CD4-positive, alpha-beta T cell (primary cell): ENCODE data around the gene NSUN3. TPM values are rescaled to one million over a fixed set of nuclear protein-coding genes. Genes with fewer than 3 reads are reported as not detected.

ENCODE experiments used
- ATAC-seq: fragments of 200-7000 bp; cut with Tn5 transposase; one replicate; pipeline ENCODE4 v1.10.0; 2022; ENCODE audit warnings: mild to moderate bottlenecking; ENCODE audit not compliant: poor library complexity
- CTCF ChIA-PET: fragments of 350-600 bp; sonication (Branson Sonifier 250); formaldehyde crosslinking; loops from one replicate; lab custom pipeline; 2021; ENCODE audit warnings: antibody characterized with exemption, inconsistent platforms; lab: Charles Lee
- POLR2A ChIA-PET: fragments of 350-600 bp; sonication (Branson Sonifier 250); formaldehyde crosslinking; loops from one replicate; lab custom pipeline; 2021; ENCODE audit warnings: antibody characterized with exemption, inconsistent platforms; lab: Charles Lee
- DNase-seq, 14 experiments: peaks; one replicate each; pipeline ENCODE4 v3.0.0-alpha.2; 2013 to 2020; ENCODE audit warnings: mixed read lengths in 2 of 14
- H3K27ac ChIP-seq, 2 donors: one replicate each; pipeline versions ENCODE4 v1.5.1 to v1.7.0; 2013; ENCODE audit warnings: low read length in 2 of 2, low read depth in 1 of 2, mild to moderate bottlenecking in 1 of 2
- H3K27me3 ChIP-seq, 2 experiments: 1 replicate in 1 of 2; 2 replicates in 1 of 2; pipeline versions ENCODE4 v1.6.1 to v1.7.0; 2013; ENCODE audit warnings: low read length in 2 of 2, control low read depth in 1 of 2, mild to moderate bottlenecking in 1 of 2, moderate library complexity in 1 of 2; ENCODE audit not compliant: insufficient read depth in 2 of 2, control insufficient read depth in 1 of 2
- H3K36me3 ChIP-seq: one replicate; pipeline ENCODE4 v1.6.1; 2013; ENCODE audit warnings: low read length, control low read depth; ENCODE audit not compliant: insufficient read depth
- H3K4me1 ChIP-seq: one replicate; pipeline ENCODE4 v1.6.1; 2013; ENCODE audit warnings: low read length, control low read depth; ENCODE audit not compliant: insufficient read depth
- H3K4me3 ChIP-seq: one replicate; pipeline ENCODE4 v1.5.1; 2013; ENCODE audit warnings: mild to moderate bottlenecking, low read length, moderate library complexity
- H3K9me3 ChIP-seq, 2 experiments: 1 replicate in 1 of 2; 2 replicates in 1 of 2; pipeline versions ENCODE4 v1.6.1 to v1.7.0; 2013; ENCODE audit warnings: low read length in 2 of 2, mild to moderate bottlenecking in 2 of 2, control low read depth in 1 of 2, moderate library complexity in 1 of 2; ENCODE audit not compliant: control insufficient read depth in 1 of 2, insufficient read depth in 1 of 2
- H3K27ac Mint-ChIP-seq: one replicate; pipeline ENCODE4 v1.8.0; 2020; ENCODE audit warnings: mixed read lengths
- H3K27me3 Mint-ChIP-seq: one replicate; pipeline ENCODE4 v1.8.0; 2021; ENCODE audit warnings: mixed read lengths
- H3K36me3 Mint-ChIP-seq: one replicate; pipeline ENCODE4 v1.8.0; 2021; ENCODE audit warnings: low read depth, mixed read lengths
- H3K4me1 Mint-ChIP-seq: one replicate; pipeline ENCODE4 v1.8.0; 2021; ENCODE audit warnings: low read depth, mixed read lengths
- H3K4me3 Mint-ChIP-seq: one replicate; pipeline ENCODE4 v1.8.0; 2020; ENCODE audit warnings: mild to moderate bottlenecking, mixed read lengths
- H3K9me3 Mint-ChIP-seq: one replicate; pipeline ENCODE4 v1.8.0; 2020; ENCODE audit warnings: mixed read lengths
- intact Hi-C, 2 experiments: fragments of 100-400 bp; cut with DNase I in 1 of 2; cut with micrococcal nuclease in 1 of 2; formaldehyde crosslinking; loops; one replicate each; pipeline versions ENCODE4 v1.15.1 to v1.9.0; 2023 to 2025; cut with DNase I, micrococcal nuclease
- total RNA-seq, 174 experiments: library from RNA in 2 of 174; stranded (reverse) in 2 of 174; gene quantifications; one replicate each; pipeline ENCODE4 v1.2.3 and lab custom pipeline; 2021 to 2026
- TF ChIP-seq, protein P1 (sequence below): fragments of 200-600 bp; IDR thresholded peaks from one replicate; pipeline ENCODE4 v1.8.0; 2022; ENCODE audit warnings: antibody characterized with exemption, mild to moderate bottlenecking

Gene NSUN3
- total RNA-seq, 2 experiments from 2014 or later = 12.4 to 13.4 TPM

DNA sequence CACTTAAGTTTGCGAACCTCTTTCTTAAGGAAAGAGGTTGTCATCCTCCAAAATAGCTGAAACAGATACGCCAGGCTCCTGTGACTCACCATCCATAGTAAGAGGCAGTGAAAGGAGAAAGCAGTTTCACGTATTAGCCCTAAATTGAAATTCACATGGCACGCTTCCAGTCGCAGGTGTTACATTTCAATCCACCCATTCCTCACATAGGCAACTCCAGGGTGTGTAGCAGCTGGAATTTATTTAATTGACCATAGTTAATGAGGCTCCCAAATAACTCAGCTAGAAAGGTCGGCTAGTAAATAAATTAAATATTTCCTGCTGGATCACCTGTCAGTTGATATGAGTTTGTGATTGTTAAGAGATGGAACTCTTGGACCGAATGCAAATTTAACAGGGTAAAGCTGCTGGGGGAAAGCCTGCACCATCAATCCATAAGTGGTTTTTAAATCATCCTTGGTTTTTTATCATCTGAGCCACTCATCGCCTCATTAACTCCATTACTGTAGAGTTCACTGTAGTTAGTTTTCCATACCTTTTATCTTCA, 19.6 kb downstream of the NSUN3 start:
- peaks cover 15% of the 10 kb centered on the region for H3K4me1 ChIP-seq
- peaks cover 79% of the 10 kb centered on the region for H3K36me3 Mint-ChIP-seq
- ChIA-PET CTCF (interaction anchor here (1.5 kb wide), 1 partner anchor 13 kb away, joined by 5 read pairs; no protein-coding TSS in a partner anchor), POLR2A (no interaction called here)
- ATAC-seq = no peak
- H3K27me3 Mint-ChIP-seq = no peaks in the 10 kb centered on the region
- H3K4me1 Mint-ChIP-seq = peaks cover 68% of the 10 kb centered on the region
- no peak overlapping the region for H3K4me3 ChIP-seq
- no peak overlapping the region for H3K27ac Mint-ChIP-seq
- H3K4me3 Mint-ChIP-seq = no peak overlapping the region
- TF ChIP-seq, protein P1, sequence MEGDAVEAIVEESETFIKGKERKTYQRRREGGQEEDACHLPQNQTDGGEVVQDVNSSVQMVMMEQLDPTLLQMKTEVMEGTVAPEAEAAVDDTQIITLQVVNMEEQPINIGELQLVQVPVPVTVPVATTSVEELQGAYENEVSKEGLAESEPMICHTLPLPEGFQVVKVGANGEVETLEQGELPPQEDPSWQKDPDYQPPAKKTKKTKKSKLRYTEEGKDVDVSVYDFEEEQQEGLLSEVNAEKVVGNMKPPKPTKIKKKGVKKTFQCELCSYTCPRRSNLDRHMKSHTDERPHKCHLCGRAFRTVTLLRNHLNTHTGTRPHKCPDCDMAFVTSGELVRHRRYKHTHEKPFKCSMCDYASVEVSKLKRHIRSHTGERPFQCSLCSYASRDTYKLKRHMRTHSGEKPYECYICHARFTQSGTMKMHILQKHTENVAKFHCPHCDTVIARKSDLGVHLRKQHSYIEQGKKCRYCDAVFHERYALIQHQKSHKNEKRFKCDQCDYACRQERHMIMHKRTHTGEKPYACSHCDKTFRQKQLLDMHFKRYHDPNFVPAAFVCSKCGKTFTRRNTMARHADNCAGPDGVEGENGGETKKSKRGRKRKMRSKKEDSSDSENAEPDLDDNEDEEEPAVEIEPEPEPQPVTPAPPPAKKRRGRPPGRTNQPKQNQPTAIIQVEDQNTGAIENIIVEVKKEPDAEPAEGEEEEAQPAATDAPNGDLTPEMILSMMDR = no peak
- H3K36me3 ChIP-seq = peaks cover 29% of the 10 kb centered on the region
- no peak for DNase-seq
- no peak overlapping the region for H3K27ac ChIP-seq
- intact Hi-C loops = no loop called here
- no peaks in the 10 kb centered on the region for H3K9me3 ChIP-seq
- H3K27me3 ChIP-seq = no peaks in the 10 kb centered on the region
- H3K9me3 Mint-ChIP-seq = no peaks in the 10 kb centered on the region

DNA sequence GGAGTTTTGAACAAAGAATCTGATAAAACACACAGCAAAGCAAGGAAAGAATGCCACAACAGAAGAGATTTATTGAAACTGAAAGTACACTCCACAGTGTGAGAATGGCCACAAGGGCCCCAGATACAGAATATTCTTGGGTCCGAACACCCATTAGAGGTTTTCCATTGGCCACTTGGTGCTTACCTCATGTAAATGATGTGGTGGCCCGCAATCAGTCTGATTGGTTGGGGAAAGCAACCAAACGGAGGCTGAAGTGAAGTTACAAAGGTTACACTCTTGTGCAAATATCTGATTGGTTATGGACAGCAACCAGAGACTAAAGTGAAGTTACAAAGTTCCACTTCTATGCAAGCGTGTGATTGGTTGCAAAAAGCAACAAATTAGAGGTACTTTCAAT, 20.4 kb downstream of the NSUN3 start:
- no peak for ATAC-seq
- intact Hi-C loops = no loop called here
- ChIA-PET POLR2A (no interaction called here), CTCF (no interaction called here)
- H3K4me3 ChIP-seq = no peak overlapping the region
- TF ChIP-seq, protein P1 = no peak
- Mint-ChIP-seq H3K36me3 (peaks cover 79% of the 10 kb centered on the region), H3K27ac (no peak overlapping the region), H3K4me1 (peaks cover 60% of the 10 kb centered on the region), H3K4me3 (no peak overlapping the region), H3K9me3 (no peaks in the 10 kb centered on the region), H3K27me3 (no peaks in the 10 kb centered on the region)
- H3K27me3 ChIP-seq = no peaks in the 10 kb centered on the region
- H3K9me3 ChIP-seq = no peaks in the 10 kb centered on the region
- H3K4me1 ChIP-seq = peaks cover 15% of the 10 kb centered on the region
- H3K27ac ChIP-seq = no peak overlapping the region
- DNase-seq = no peak
- H3K36me3 ChIP-seq = peaks cover 29% of the 10 kb centered on the region

DNA sequence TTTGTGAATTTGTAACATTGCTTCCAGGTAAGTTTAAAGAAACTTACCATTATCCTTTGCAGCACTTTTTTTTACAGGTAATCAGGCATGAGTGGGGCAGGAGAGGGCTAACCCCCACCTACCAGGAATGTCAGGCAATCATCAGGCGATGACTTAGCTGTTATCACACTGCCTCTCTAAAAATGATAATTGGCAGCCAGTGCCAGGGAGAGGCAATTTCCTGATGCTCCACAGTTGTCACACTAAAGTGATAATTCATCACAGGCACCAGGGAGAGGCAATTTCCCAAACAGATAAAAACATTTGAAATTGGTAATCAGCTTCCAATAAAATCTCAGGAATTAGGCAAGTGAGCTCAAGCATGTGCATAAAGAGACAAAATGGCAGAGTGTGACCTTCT, 26.3 kb downstream of the NSUN3 start:
- H3K4me1 Mint-ChIP-seq = peaks cover 4% of the 10 kb centered on the region
- H3K4me3 Mint-ChIP-seq = no peak overlapping the region
- no peaks in the 10 kb centered on the region for H3K9me3 Mint-ChIP-seq
- H3K27me3 Mint-ChIP-seq = no peaks in the 10 kb centered on the region
- no peaks in the 10 kb centered on the region for H3K9me3 ChIP-seq
- intact Hi-C loops = no loop called here
- no peaks in the 10 kb centered on the region for H3K27me3 ChIP-seq
- TF ChIP-seq, protein P1 = no peak
- H3K36me3 Mint-ChIP-seq = peaks cover 80% of the 10 kb centered on the region
- DNase-seq = no peak
- ChIA-PET POLR2A (no interaction called here), CTCF (no interaction called here)
- ATAC-seq = no peak
- no peak overlapping the region for H3K27ac Mint-ChIP-seq
- no peak overlapping the region for H3K27ac ChIP-seq
- H3K4me1 ChIP-seq = no peaks in the 10 kb centered on the region
- peaks cover 32% of the 10 kb centered on the region for H3K36me3 ChIP-seq
- no peak overlapping the region for H3K4me3 ChIP-seq
